HCT116 (cell line): ENCODE measurements around the gene FUT9. TPM values are rescaled to one million over a fixed set of nuclear protein-coding genes. Genes with fewer than 3 reads are reported as not detected.

Source experiments
- ATAC-seq: fragments of 200-7000 bp; cut with Tn5 transposase; 2 replicates; pipeline ENCODE4 v1.9.1; 2020; ENCODE audit warnings: mild to moderate bottlenecking, moderate library complexity
- BruUV-seq: library from RNA; stranded (reverse); fragments of 400-500 nt; replicated peaks from 2 replicates; lab custom pipeline; 2021; lab: Mats Ljungman, UMichigan
- CTCF ChIA-PET: fragments of 300-600 bp; sonication (Branson Sonifier 250); formaldehyde crosslinking; loops from one replicate; lab custom pipeline; 2021; ENCODE audit warnings: antibody characterized with exemption; lab: Charles Lee
- POLR2A ChIA-PET: fragments of 300-600, 350-600 bp; sonication (Branson Sonifier 250); formaldehyde crosslinking; loops from one replicate; lab custom pipeline; 2021; ENCODE audit warnings: antibody characterized with exemption; lab: Charles Lee
- RAD21 ChIA-PET, 2 experiments: fragments of 300-600 bp; sonication (Branson Sonifier 250); formaldehyde crosslinking; loops; one replicate each; lab custom pipeline; 2023; ENCODE audit warnings: low total read pairs in 2 of 2; ENCODE audit not compliant: uncharacterized antibody in 2 of 2, unreplicated experiment in 2 of 2, low non-redundant PET in 1 of 2; lab: Charles Lee
- DNase-seq: peaks from one replicate; pipeline ENCODE4 v3.0.0-alpha.2; 2010; ENCODE audit warnings: low read depth, low spot score
- H2AFZ ChIP-seq: fragments of 200-600 bp; shearing (Covaris generic), sonication (generic); 2 replicates; pipeline ENCODE4 v1.6.1; 2017; ENCODE audit warnings: low read depth, mixed run types, mixed read lengths, antibody characterized with exemption, low read length; ENCODE audit not compliant: poor library complexity, severe bottlenecking
- H3K27ac ChIP-seq: 2 replicates; pipeline ENCODE4 v1.5.1; 2012; ENCODE audit warnings: low read depth, low read length
- H3K27me3 ChIP-seq: fragments of 200-600 bp; sonication (generic); 2 replicates; pipeline ENCODE4 v1.6.1; 2016; ENCODE audit warnings: mixed run types, low read length, mixed read lengths; ENCODE audit not compliant: insufficient read depth
- H3K36me3 ChIP-seq, 2 experiments: fragments of 200-500 bp in 1 of 2; fragments of 200-600 bp in 1 of 2; sonication (Bioruptor generic) in 1 of 2; sonication (generic) in 1 of 2; 2 replicates each; pipeline versions ENCODE4 v1.5.1 to v1.6.1; 2014 to 2016; ENCODE audit warnings: low read length in 2 of 2, inconsistent platforms in 1 of 2, mixed read lengths in 1 of 2, mixed run types in 1 of 2; ENCODE audit not compliant: insufficient read depth in 2 of 2, control insufficient read depth in 1 of 2
- H3K4me1 ChIP-seq, 2 experiments: fragments of 200-600 bp in 1 of 2; sonication (generic) in 1 of 2; 2 replicates each; pipeline versions ENCODE4 v1.5.1 to v1.6.1; 2012 to 2017; ENCODE audit warnings: low read length in 2 of 2, inconsistent platforms in 1 of 2, mild to moderate bottlenecking in 1 of 2, mixed read lengths in 1 of 2, mixed run types in 1 of 2, moderate library complexity in 1 of 2; ENCODE audit not compliant: insufficient read depth in 2 of 2, control insufficient read depth in 1 of 2
- H3K4me2 ChIP-seq: fragments of 200-600 bp; sonication (generic); 2 replicates; pipeline ENCODE4 v1.6.1; 2017; ENCODE audit warnings: mixed run types, low read length, mixed read lengths
- H3K4me3 ChIP-seq, 2 experiments: fragments of 200-600 bp in 1 of 2; sonication (generic) in 1 of 2; replicated peaks in 1 of 2; 2 replicates each; pipeline ENCODE4 v1.5.1; 2011 to 2016; ENCODE audit warnings: low read length in 2 of 2, control low read depth in 1 of 2, low read depth in 1 of 2, mild to moderate bottlenecking in 1 of 2, mixed read lengths in 1 of 2, mixed run types in 1 of 2
- H3K79me2 ChIP-seq: fragments of 200-600 bp; sonication (generic); 2 replicates; pipeline ENCODE4 v1.6.1; 2017; ENCODE audit warnings: mild to moderate bottlenecking, mixed run types, low read length, moderate library complexity, mixed read lengths; ENCODE audit not compliant: insufficient read depth
- H3K9ac ChIP-seq: fragments of 200-600 bp; sonication (generic); 2 replicates; pipeline ENCODE4 v1.6.1; 2016; ENCODE audit warnings: low read length, mixed read lengths
- H3K9me2 ChIP-seq: fragments of 200-600 bp; sonication (generic), shearing (Covaris generic); 2 replicates; pipeline ENCODE4 v1.6.1; 2017; ENCODE audit warnings: mixed run types, mild to moderate bottlenecking, moderate library complexity; ENCODE audit not compliant: insufficient read depth
- H3K9me3 ChIP-seq, 2 experiments: fragments of 200-500 bp in 1 of 2; fragments of 200-600 bp in 1 of 2; sonication (Bioruptor generic) in 1 of 2; sonication (generic) in 1 of 2; 2 replicates each; pipeline ENCODE4 v1.6.1; 2014 to 2017; ENCODE audit warnings: low read length in 2 of 2, mixed read lengths in 2 of 2, inconsistent platforms in 1 of 2, low read depth in 1 of 2, mild to moderate bottlenecking in 1 of 2, mixed run types in 1 of 2, moderate library complexity in 1 of 2; ENCODE audit not compliant: control insufficient read depth in 1 of 2, insufficient read depth in 1 of 2
- H4K20me1 ChIP-seq: fragments of 200-600 bp; sonication (generic), shearing (Covaris generic); 2 replicates; pipeline ENCODE4 v1.6.1; 2017; ENCODE audit warnings: mixed run types, mild to moderate bottlenecking, moderate library complexity; ENCODE audit not compliant: insufficient read depth
- CTCF ChIP-seq, 3 experiments: fragments of 200-600 bp in 1 of 3; sonication (generic) in 1 of 3; IDR thresholded peaks in 2 of 3; conservative IDR thresholded peaks in 1 of 3; 2 replicates each; pipeline ENCODE4 v1.5.1; 2012 to 2017; ENCODE audit warnings: low read depth in 2 of 3, low read length in 2 of 3, antibody characterized with exemption in 1 of 3, borderline replicate concordance in 1 of 3, control low read depth in 1 of 3, mild to moderate bottlenecking in 1 of 3, mixed read lengths in 1 of 3, mixed run types in 1 of 3, moderate library complexity in 1 of 3; ENCODE audit not compliant: insufficient read depth in 1 of 3
- POLR2A ChIP-seq: IDR thresholded peaks from 2 replicates; pipeline ENCODE4 v1.7.0; 2011; ENCODE audit warnings: borderline replicate concordance; ENCODE audit not compliant: insufficient read depth, insufficient read length; ENCODE audit errors: extremely low read depth
- POLR2AphosphoS5 ChIP-seq: IDR thresholded peaks from 2 replicates; pipeline ENCODE4 v1.6.1; 2011; ENCODE audit warnings: mild to moderate bottlenecking, low read depth, low read length, moderate library complexity
- SRF ChIP-seq: IDR thresholded peaks from 2 replicates; pipeline ENCODE4 v1.6.1; 2012; ENCODE audit warnings: low read depth
- TCF7L2 ChIP-seq: IDR thresholded peaks from 2 replicates; pipeline ENCODE4 v1.7.0; 2011; ENCODE audit warnings: borderline replicate concordance, inconsistent platforms; ENCODE audit not compliant: insufficient read depth, insufficient read length; ENCODE audit errors: extremely low read depth
- YY1 ChIP-seq: IDR thresholded peaks from 2 replicates; pipeline ENCODE4 v1.6.1; 2011; ENCODE audit warnings: low read length, low read depth, moderate library complexity, mild to moderate bottlenecking; ENCODE audit not compliant: insufficient replicate concordance; ENCODE audit errors: extremely low read depth
- ZBTB33 ChIP-seq: IDR thresholded peaks from 2 replicates; pipeline ENCODE4 v1.6.1; 2011; ENCODE audit warnings: mild to moderate bottlenecking, low read length, moderate library complexity; ENCODE audit not compliant: insufficient replicate concordance; ENCODE audit errors: extremely low read depth
- intact Hi-C: fragments of 100-400 bp; cut with micrococcal nuclease; formaldehyde crosslinking; loops from 2 replicates; pipeline ENCODE4 v1.10.0; 2022
- total RNA-seq: library from RNA; stranded (reverse); gene quantifications from one replicate; pipeline ENCODE4 v1.2.1, GENCODE V29; 2021; ENCODE audit not compliant: unreplicated experiment

The FUT9 gene
- total RNA-seq, 1 experiment from 2014 or later = not detected

- Histone ChIP-seq H3K9me3 (no peaks in the 10 kb centered on the region), H3K4me1 (no peaks in the 10 kb centered on the region), H3K27me3 (no peaks in the 10 kb centered on the region), H3K9me2 (no peaks in the 10 kb centered on the region), H3K79me2 (no peaks in the 10 kb centered on the region), H3K4me3 (no peak overlapping the region), H3K4me2 (no peak overlapping the region), H3K36me3 (no peaks in the 10 kb centered on the region), H3K27ac (no peak overlapping the region), H4K20me1 (no peaks in the 10 kb centered on the region), H2AFZ (no peak overlapping the region), H3K9ac (no peak overlapping the region)
- ChIA-PET POLR2A (no interaction called here), RAD21 (no interaction called here), CTCF (no interaction called here)
- no TSS peak for BruUV-seq
- ATAC-seq (no peak), DNase-seq (no peak)
- TF ChIP-seq SRF = no peak
- no peak for TF ChIP-seq ZBTB33
- no peak for TF ChIP-seq TCF7L2
- no peak for TF ChIP-seq POLR2A
- TF ChIP-seq POLR2AphosphoS5 = no peak
- no peak for TF ChIP-seq CTCF (IDR thresholded peaks at IDR 0.05 in 2 of 3, conservative IDR thresholded peaks at IDR 0.05 in 1 of 3; ENCODE audit: borderline replicate concordance in 1 of 3, insufficient read depth in 1 of 3, low read depth in 2 of 3, low read length in 2 of 3)
- no peak for TF ChIP-seq YY1
- intact Hi-C loops = no loop called here
Observed at GRCh38 chr6:96013531-96013930, 2.2 kb upstream of the FUT9 start.
